ENCODE data around the gene IFI27L1.

GRCh38 chr14:94145902-94146527, 64.9 kb downstream of the IFI27L1 start:
- no peak for TF ChIP-seq EZH2phosphoT487 (IDR thresholded peaks at IDR 0.05; ENCODE audit: low read depth)
- no peak for TF ChIP-seq CTCF (IDR thresholded peaks at IDR 0.05; ENCODE audit: low read depth, low read length)
